Stimulated activated CD8-positive, alpha-beta memory T cell treated with anti-CD3 and anti-CD28 coated beads, Interleukin-15, amount 100 ng/mL, for 24 hours (primary cell): ENCODE results near the gene FAM13A.
"Not testable (repeated sequence)": the region's sequence is repeated elsewhere in the genome, so short reads cannot be mapped to it uniquely, and the experiment has no call there.

Experiments
- DNase-seq: peaks from one replicate; pipeline ENCODE4 v3.0.0-alpha.2; 2020; ENCODE audit warnings: low read depth

Gene FAM13A

DNA sequence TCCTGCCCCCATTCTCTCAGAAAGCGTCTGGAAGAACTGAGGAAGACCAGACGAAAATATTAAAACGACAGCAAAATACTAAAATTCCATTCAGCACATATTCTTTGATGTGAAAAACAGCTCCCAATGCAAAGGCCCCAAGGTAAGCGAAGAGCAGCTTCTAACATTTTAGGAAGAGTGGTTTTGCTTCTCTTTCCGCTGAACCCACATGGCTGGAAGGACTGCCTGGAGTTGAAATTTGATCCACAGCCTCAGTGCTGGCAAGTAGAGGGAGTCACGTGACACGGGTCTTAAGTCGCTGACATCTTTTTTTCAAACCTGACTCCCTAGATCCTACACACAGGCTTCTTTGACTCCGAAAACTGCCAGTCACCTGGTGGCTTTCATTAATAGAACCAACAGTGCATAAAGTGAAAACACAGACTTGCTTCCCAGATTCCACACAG lies at the start of gene FAM13A:
Gene FAM13A (minus strand): TSS at position 233 of the 446 bp plus-strand sequence. CDS start 221 bp downstream, at position 12.
- DNase-seq = no peak

DNA sequence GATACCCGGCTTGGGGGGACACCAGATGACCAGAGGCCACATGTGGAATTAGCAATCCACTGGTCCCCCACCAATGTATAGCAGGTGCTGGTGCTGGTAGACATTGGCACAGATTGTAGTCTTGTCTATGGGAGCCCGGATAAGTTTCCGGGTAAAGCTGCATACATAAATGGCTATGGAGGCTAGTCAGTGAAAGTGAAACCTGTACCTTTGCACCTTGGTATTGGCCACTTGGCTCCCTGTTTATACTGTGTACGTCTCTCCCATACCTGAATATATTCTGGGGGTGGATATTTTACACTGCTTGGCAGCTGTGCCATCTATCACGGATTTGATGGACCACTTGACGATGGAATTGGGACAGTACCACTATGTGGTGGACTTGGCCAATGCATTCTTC lies 48.7 kb upstream of the FAM13A start:
- DNase-seq = no peak

DNA sequence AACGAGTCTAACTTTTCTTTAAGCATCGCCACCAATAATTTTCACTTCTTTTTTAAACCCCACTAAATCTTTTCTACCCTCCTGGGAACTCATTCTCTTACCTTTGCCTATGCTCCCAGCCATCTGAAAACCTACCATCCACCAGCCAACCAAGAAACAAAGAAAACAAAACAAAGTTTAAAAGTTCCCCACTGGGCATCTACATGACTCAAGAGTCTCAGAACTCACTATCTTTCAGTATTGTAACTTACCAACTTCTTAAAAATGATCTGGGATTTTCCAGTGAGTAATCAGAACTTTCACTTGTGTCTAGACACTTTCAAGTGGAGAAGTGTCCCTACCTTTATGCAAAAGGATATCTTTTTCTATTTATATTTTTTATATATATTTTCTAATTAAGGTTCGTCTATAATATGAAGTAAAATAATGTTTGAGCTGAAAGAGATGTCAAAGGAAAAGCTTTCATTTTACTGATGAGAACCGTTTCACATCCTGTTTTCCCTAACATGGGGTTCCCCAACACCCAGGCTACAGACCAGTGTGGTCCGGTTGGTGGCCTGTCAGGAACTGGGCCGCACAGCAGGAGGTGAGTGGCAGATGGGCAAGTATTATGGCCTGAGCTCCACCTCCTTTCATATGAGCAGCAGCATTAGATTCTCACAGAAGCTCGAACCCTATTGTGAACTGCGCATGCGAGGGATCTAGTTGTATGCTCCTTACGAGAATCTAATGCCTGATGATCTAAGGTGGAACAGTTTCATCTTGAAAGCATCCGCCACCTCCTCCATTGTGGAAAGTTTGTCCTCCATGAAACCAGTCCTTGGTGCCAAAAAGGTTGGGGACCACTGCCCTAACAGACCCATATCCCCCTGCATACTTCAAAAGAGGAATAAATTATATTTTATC lies 44.5 kb upstream of the FAM13A start:
- no peak for DNase-seq

DNA sequence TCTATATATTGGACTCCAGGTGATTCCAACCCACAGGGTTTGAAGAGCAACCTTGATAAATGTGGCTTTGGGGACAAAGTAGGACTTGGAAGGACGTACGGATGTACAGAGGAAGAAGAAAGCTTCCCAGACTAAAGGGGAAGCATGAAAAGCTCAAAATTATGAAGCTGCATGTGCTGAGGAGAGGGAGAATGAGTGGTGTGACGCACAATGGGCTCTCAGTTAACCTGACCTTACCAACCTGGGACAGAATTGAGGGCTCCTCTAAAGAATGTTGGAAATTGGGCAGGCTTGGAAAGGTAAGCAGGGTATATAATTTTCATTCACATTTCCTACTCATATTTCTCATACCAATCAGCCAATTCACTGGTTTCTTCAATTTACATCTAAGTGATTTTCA lies 43.9 kb upstream of the FAM13A start:
- no peak for DNase-seq

DNA sequence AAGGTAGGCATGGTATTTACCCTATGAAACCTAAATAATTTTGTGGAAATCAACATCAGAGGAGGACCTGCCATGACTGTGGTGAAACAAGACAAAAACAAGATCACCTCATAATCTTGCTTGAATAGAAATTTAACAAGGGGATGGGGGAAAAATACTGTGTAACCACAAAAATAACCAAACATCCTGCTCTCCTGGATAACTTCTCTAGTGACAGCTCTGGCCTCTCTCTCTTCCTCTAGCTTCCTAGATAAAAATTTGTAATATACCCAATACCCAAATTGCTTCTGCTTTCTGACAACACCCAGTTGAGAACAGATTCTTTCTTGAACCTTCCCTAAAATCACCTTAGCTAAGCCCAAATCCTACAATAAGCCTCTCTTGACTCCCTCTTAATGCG lies 42.5 kb upstream of the FAM13A start:
- DNase-seq = no peak

DNA sequence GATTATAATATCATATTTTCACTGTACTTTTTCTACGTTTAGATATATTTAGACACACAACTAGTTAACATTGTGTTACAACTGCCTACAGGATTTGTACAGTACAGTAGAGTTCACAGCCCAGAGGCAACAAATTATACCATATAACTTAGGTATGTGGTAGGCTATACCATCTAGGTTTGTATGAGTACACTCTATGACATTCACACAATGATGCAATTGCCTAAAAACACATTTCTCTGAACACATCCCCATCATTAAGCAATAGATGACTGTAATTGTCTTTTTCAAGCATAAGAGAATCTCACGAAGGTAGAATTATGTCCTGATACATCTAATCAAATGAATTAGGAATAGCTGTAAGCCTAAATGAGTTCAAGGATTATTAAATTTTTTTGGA lies 42.0 kb upstream of the FAM13A start:
- DNase-seq = no peak

DNA sequence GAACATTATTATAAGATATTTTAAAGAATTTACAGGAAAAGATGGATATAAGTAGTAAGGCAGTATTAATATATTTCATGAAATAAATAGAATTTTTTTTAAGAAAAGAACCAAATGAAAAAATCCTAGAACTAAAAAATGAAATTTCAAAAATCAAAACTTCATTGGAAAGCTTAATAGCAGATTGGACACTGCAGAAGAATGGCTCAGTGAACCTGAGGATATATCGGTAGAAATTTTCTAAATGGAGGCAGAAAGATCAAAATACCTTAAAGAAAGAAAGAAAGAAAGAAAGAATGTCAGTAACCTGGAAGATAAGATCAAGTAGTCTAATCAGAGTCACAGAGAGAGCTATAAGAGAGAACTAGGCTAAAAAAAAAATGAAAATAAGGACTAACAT lies 21.3 kb upstream of the FAM13A start:
- no peak for DNase-seq

DNA sequence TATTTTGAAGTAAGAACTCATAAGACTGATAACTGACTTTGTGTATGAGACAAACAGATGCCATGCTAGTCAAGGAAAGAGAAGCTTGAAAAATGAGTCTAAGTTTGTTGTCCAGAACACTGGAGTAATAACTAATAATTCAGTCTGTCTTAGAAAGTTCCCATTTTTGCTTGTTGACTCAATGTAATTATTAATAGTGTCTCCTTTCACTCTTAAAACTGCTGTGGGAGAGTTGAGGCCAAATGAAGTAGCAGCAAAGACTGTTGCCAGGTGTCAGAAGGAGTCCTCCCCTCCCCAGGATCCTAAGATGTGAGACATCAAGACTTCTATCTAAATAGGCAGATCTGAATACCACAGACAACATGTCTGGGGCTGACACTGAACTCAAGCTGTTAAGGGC lies 20.8 kb upstream of the FAM13A start:
- no peak for DNase-seq

DNA sequence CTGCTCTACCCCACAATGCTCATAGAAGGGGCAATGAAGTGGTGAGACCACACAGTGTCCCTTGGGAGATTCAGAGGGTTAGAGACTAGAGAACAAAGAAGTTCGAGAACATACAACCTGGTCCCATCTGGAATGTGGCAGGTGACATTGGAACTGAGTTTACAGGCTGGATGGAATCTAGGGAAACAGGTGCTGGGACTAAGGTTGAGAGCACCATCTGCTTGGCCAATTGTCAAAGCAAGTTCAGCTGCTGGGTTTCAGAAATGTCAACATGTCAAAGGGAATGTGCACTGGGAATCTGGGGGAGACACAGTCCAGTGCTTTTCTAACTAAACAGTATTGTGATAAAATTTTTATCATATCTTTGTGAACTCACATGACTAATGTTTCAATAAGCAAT lies 15.9 kb upstream of the FAM13A start:
- no peak for DNase-seq

DNA sequence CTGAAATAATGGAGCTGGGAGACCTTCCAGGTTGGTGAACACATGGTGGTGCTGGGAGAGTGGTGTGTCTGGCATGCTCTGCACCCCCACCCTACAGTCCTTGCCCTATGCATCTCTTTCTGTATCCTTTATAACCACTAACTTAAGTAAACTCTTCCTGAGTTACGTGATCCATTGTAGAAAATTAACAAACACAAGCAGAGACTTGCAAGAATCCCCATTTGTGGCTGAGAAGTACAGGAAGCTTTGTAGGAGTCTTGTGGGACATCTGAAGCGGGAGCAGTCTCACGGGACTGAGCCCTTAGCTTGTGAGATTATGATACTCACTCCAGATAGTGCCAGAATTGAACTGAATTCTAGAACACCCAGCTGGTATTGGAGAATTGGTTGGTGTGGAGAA lies 14.3 kb upstream of the FAM13A start:
- no peak for DNase-seq

DNA sequence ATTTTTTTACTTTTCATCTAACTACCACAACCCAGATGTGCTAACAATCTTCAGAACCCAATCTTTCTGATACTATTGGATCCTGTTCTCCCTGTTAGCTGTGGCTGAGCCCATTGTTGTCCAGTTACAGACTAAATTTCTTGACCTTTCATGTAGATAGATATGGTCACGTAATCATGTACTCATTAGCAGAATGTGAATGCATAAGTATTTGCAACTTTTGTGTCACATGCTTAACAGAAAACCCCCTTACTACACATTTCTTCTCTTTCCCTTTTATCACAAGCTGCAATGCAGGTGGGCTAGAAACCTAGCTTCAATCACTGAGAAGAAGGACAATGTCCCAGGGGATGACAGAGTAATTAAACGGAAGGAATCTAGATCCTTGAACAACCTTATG lies 13.1 kb upstream of the FAM13A start:
- no peak for DNase-seq

DNA sequence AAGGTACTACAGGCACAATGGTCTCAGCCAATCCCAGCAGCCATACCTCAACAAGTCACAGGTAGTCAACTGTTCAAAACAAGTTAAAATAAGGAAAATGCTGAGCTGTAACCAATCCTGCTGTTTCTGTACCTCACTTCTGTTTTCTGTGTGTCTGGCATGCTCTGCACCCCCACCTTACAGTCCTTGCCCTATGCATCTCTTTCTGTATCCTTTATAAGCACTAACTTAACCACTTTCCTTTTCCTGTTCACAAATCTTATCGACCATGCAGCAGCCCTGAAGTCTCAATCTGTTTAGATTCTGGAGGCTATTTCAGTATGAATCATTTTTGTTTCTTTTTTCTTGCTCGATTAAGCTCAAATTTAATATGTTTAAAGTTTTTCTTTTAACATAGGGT lies 12.5 kb upstream of the FAM13A start:
- no peak for DNase-seq

DNA sequence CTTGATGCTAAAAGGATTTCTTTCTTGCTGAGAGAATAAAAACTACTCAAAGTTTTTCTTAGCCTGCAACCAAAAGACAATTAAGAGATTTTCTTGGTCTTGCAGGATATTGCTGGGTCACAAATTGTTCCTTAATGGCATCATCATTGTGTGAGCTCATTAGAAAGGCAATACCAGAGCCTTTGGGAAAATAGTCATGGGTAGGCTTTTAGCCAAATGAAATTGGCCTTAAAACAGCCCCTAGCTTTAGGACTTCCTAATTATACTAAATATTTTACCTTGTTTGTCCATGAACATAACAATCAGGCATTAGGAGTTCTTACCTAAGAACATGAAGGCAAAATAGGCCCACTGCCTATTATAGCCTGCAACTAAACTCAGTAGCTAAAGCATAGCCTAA lies 10.4 kb upstream of the FAM13A start:
- no peak for DNase-seq

DNA sequence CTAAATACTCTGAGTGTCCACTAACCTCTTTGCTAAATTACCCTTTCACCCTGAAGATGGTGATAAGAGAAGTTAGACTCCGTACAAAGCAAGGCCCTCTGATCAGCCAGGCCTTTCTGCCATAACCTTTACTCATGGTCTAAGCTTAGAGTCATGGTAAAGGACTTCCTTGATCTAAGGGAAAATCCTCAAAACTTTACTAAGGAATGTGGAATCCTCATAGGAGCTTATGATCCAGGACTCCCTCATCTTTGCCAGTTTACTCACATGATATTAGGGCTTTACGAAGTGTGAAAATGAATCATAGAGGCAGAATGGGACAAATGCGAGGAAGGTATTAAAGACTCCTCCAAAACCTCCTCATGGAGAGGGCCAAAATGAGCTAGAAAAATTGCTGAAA lies 7.9 kb upstream of the FAM13A start:
- no peak for DNase-seq

DNA sequence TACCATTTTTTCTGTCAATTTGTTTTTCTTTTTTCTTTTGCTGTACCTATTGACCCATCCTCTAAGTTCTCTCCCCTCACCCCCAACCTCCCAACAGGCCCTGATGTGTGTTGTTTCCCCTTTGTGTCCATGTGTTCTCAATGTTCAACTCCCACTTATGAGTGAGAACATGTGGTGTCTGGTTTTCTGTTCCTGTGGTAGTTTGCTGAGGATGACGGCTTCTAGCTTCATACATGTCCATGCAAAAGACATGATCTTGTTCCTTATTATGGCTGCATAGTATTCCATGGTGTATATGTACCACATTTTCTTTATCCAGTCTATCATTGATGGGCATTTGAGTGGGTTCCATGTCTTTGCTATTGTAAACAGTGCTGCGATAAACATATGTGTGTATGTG lies 859 bp upstream of the FAM13A start:
- not testable (repeated sequence) for DNase-seq

DNA sequence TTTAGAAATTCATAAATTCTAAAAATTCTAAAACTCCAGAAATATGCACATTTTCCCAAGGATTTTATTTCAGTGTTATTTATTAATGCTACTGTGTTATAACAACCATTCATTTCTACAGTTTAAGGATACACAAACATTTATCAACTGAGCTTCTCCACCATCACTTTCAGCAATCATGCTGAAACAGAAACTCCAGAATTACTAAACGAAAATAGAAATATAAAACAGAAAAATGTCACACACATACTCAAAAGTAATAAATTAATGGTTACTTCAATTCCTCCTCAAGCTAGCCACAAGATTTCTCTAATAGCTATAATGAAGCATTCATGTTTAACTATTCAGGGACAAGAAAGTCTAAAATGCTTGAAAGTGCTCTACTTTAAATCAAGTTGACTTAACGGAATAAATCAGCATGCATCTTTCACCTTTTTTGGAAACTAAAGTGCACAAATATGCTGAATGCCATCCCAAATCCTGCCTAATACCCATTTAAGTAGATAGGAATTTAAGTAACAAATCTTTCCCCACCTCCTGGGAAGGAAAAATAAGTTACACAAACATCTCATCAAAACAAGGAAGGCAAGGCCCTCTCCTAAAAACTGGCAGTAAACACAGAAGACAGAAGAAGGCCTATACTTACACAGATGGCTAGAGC lies 563 bp downstream of the FAM13A start:
- no peak for DNase-seq

DNA sequence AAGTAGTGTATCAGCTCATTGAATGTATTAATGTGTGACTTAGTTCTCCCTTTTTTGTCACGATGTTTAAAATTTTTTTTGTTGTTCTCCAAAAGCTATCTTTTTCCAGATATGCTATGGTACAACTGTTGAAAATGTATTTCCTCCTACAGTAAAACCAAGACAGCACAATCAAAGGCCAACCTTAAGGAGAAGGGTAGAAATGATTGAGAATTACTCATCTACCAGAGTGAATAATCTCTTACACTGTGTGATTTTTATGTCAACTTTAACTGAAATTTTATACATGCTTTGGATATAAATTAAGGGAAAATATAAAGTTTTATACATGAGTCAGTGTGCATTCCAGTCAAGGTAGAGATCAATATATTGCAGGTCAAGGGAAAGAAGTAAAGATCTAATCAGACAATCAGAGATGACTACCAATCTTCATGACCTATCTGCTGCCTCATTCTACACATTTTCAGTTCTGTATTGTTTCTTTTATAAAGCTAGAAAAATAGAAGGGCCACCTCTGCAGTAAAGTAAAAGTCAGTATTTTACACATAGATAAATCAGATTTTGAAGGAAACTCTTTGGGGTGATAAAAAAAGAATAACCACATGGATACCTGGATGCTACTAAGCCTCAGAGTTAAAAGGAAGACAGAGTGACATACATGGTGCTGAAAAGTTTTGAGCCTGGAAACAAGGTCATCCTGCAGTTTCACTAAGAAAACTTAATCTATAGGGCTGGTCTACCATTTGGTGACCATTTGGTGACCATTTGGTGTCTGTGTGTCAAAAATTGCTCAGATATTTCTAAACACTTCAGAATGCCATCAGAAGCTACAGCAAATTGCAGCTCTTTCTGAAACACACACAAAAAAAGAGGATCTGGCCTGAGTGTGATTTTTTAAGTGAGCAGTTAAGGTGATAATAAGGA lies 1.6 kb downstream of the FAM13A start:
- no peak for DNase-seq

DNA sequence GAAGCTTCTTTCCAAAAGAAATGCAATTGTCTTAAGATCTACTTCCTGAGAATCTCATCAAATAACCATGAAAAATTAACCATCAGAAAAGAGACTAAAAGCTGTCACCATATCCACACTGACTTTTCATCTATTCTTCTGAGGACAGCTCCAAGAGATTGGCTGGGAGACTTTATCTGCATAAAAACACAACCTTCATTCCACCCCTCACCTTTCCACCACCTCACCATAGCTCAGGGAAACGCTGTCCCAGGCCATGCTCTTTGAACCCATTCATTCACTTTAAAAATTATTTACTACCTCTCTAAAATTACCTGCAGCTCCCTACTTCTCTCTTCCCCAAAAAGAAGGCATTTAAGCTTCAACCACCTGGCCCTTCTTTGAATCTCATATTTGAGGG lies 2.4 kb downstream of the FAM13A start:
- DNase-seq = no peak

DNA sequence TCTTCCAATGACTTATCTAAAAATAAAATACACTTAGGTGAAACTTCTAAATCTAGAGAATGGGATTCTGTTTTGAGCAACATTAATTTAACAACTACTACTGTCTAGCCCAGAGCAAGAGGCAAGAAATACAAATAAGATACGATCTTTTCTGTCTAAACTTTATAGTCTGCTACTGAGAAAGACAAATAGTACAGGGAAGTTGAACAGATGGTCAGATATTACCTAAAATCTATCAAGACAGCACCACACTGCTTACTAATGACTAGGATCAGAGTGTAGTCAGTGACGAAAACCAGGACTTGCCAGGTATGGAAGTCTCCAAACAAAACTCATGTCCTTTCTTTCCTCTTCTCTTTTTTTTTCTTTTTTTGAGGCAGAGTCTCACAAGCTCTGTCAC lies 7.1 kb downstream of the FAM13A start:
- DNase-seq = no peak

DNA sequence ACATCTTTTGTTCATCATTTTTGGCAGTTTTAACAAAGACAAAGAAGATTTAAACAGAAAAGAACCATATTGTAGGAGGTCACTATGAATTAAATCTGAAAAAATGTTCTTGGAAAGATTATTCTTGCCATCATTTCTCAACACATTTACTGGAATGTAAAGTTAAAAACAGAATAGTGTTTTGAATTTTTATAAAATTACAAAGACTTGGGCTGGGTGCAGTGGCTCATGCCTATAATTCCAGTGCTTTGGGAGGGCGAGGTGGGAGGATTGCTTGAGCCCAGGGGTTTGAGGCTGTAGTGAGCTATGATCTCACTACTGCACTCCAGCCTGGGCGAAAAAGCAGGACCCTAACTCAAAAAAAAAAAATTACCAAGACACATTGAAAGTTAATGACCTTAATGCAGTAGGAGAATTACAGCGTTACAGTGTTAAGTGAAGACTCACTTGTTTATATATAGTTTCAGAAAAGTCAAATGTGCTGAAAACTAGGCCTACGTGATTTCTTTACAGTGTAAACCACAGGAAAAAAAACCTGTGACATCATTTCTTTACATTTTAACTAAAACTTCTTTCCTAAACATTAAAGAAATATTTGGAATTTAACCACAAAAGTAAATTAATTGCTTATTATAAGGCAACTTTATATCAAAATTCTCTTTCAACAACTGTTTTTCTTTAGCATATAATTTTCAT lies 7.9 kb downstream of the FAM13A start:
- DNase-seq = no peak

DNA sequence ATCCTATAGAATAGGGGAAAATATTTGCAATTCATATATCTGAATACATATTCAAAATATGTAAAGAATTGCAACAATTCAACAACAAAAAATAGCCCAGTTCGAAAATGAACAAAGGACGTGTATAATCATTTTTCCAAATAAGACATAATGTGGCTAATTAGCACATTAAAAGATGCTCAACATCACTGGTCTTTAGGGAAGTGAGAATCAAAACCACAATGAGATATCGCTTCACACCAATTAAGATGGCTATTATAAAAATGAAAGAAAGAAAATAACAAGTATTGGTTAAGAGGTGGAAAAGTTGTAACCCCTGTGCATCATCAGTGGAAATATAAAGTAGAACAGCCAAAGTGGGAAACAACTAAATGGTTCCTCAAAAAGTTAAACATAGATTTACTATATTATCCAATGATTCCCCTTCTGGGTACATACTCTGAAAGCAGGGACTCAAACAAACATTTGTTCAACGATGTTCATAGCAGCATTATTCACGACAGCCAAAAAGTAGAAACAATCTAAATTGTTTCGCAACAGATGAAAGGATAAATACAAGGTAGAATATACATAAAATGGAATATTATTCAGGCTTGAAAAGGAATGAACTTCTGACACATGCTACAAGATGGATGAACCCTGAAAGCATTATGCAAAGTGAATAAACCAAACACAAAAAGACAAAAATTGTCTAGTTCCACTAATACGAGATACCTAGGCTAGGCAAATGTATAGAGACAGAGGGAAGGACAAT lies 12.7 kb downstream of the FAM13A start:
- no peak for DNase-seq
